Activated CD8-positive, alpha-beta memory T cell treated with anti-CD3 and anti-CD28 coated beads for 24 hours (primary cell): Measurements from ENCODE around the gene CDC42EP1.

Experiments
- DNase-seq: peaks from one replicate; pipeline ENCODE4 v3.0.0-alpha.2; 2020

Gene CDC42EP1

GRCh38 chr22:37561212-37562048 is 1.1 kb downstream of the CDC42EP1 start:
- DNase-seq: peak; percentile 95

GRCh38 chr22:37562049-37562875 is 2.0 kb downstream of the CDC42EP1 start:
- no peak for DNase-seq

GRCh38 chr22:37563153-37564081 is 3.1 kb downstream of the CDC42EP1 start:
- no peak for DNase-seq

GRCh38 chr22:37564111-37564711 is 3.9 kb downstream of the CDC42EP1 start:
- DNase-seq: no peak

GRCh38 chr22:37565830-37566229 is 5.5 kb downstream of the CDC42EP1 start:
- no peak for DNase-seq

- DNase-seq: peak; percentile 76
Observed at GRCh38 chr22:37566329-37566837, 6.1 kb downstream of the CDC42EP1 start.

- DNase-seq: peak; percentile 97
Observed at GRCh38 chr22:37566903-37567798, 6.9 kb downstream of the CDC42EP1 start.

GRCh38 chr22:37568012-37568411 is 7.7 kb downstream of the CDC42EP1 start:
- DNase-seq: no peak

GRCh38 chr22:37568448-37569008 is 8.2 kb downstream of the CDC42EP1 start:
- no peak for DNase-seq

- no peak for DNase-seq
Observed at GRCh38 chr22:37569009-37569920, 9.0 kb downstream of the CDC42EP1 start.

GRCh38 chr22:37569921-37570660 is 9.8 kb downstream of the CDC42EP1 start:
- no peak for DNase-seq

- no peak for DNase-seq
Observed at GRCh38 chr22:37570661-37570976, 10.3 kb downstream of the CDC42EP1 start.

GRCh38 chr22:37571258-37571991 is 11.1 kb downstream of the CDC42EP1 start:
- DNase-seq: no peak

GRCh38 chr22:37571992-37572373 is 11.7 kb downstream of the CDC42EP1 start:
- DNase-seq: no peak

GRCh38 chr22:37575490-37576003 is 15.3 kb downstream of the CDC42EP1 start:
- DNase-seq: no peak

- DNase-seq: no peak
Observed at GRCh38 chr22:37578002-37578401, 17.7 kb downstream of the CDC42EP1 start.

- no peak for DNase-seq
Observed at GRCh38 chr22:37581504-37581903, 21.2 kb downstream of the CDC42EP1 start.

- no peak for DNase-seq
Observed at GRCh38 chr22:37582526-37582925, 22.2 kb downstream of the CDC42EP1 start.
